Neutrophil (primary cell): ENCODE results near the gene CRYGC.

Source experiments
- H3K27ac ChIP-seq: fragments of 200-600 bp; sonication (generic); 2 replicates; pipeline ENCODE4 v1.5.1; 2016; ENCODE audit warnings: mild to moderate bottlenecking, moderate library complexity
- H3K27me3 ChIP-seq: fragments of 200-600 bp; sonication (generic); 2 replicates; pipeline ENCODE4 v1.6.0; 2016; ENCODE audit warnings: mild to moderate bottlenecking
- H3K36me3 ChIP-seq: fragments of 200-600 bp; sonication (generic); 2 replicates; pipeline ENCODE4 v1.5.1; 2017
- H3K4me1 ChIP-seq, 2 experiments: fragments of 200-600 bp in 1 of 2; sonication (generic) in 1 of 2; 1 replicate in 1 of 2; 2 replicates in 1 of 2; pipeline versions ENCODE4 v1.5.1 to v1.6.1; 2013 to 2016; ENCODE audit warnings: low read depth in 1 of 2, low read length in 1 of 2, mild to moderate bottlenecking in 1 of 2, moderate library complexity in 1 of 2; ENCODE audit not compliant: control insufficient read depth in 1 of 2, insufficient read depth in 1 of 2
- H3K4me3 ChIP-seq, 2 experiments: fragments of 200-600 bp in 1 of 2; sonication (generic) in 1 of 2; 1 replicate in 1 of 2; 2 replicates in 1 of 2; pipeline ENCODE4 v1.5.1; 2013 to 2016; ENCODE audit warnings: low read depth in 1 of 2, low read length in 1 of 2, mild to moderate bottlenecking in 1 of 2, moderate library complexity in 1 of 2
- H3K9me3 ChIP-seq: fragments of 200-600 bp; sonication (generic); 2 replicates; pipeline ENCODE4 v1.5.1; 2016
- TF ChIP-seq, protein P1 (sequence below): fragments of 200-600 bp; sonication (generic); IDR thresholded peaks from 2 replicates; pipeline ENCODE4 v1.5.1; 2016; ENCODE audit warnings: antibody characterized with exemption

CRYGC gene

GRCh38 chr2:208090420-208090819 is 39.2 kb downstream of the CRYGC start:
- no peaks in the 10 kb centered on the region for H3K27me3 ChIP-seq
- H3K4me1 ChIP-seq = no peaks in the 10 kb centered on the region
- no peak overlapping the region for H3K27ac ChIP-seq
- H3K9me3 ChIP-seq = no peaks in the 10 kb centered on the region
- TF ChIP-seq, protein P1, sequence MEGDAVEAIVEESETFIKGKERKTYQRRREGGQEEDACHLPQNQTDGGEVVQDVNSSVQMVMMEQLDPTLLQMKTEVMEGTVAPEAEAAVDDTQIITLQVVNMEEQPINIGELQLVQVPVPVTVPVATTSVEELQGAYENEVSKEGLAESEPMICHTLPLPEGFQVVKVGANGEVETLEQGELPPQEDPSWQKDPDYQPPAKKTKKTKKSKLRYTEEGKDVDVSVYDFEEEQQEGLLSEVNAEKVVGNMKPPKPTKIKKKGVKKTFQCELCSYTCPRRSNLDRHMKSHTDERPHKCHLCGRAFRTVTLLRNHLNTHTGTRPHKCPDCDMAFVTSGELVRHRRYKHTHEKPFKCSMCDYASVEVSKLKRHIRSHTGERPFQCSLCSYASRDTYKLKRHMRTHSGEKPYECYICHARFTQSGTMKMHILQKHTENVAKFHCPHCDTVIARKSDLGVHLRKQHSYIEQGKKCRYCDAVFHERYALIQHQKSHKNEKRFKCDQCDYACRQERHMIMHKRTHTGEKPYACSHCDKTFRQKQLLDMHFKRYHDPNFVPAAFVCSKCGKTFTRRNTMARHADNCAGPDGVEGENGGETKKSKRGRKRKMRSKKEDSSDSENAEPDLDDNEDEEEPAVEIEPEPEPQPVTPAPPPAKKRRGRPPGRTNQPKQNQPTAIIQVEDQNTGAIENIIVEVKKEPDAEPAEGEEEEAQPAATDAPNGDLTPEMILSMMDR = no peak
- no peak overlapping the region for H3K4me3 ChIP-seq
- H3K36me3 ChIP-seq = no peaks in the 10 kb centered on the region

DNA sequence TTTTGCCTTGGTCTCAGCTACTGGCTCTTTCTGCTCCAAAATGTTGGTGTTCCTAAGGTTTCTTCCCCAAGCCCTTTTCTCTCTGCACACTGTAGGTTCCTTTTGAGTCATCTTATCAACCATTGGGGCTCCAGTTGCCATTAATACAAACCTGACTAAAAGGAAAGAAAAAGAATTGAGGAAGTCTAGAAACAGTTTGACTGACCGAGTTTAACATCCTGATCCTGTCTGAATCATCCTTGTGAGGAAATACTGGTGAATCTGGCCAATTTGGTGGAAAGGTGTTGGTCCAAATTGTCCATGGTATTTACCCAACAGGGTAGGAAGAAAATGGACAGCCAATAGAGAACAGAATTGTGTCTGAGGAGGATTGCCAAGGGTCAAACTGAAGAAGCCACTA is 43.6 kb downstream of the CRYGC start:
- no peaks in the 10 kb centered on the region for H3K4me1 ChIP-seq
- TF ChIP-seq, protein P1 = no peak
- H3K9me3 ChIP-seq = no peaks in the 10 kb centered on the region
- no peak overlapping the region for H3K27ac ChIP-seq
- no peak overlapping the region for H3K4me3 ChIP-seq
- H3K27me3 ChIP-seq = no peaks in the 10 kb centered on the region
- no peaks in the 10 kb centered on the region for H3K36me3 ChIP-seq

DNA sequence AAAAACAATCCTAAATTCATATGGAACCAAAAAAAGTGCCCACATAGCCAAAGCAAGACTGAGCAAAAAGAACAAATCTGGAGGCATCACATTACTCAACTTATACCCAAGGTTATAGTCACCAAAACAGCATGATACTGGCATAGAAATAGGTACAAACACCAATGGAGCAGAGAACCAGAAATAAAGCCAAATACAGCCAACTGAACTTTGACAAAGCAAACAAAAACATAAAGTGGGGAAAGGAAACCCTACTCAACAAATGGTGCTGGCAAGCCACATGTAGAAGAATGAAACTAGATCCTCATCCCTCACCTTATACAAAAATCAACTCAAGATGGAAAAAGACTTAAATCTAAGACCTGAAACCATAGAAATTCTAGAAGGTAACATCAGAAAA is 45.8 kb downstream of the CRYGC start:
- TF ChIP-seq, protein P1 = no peak
- no peaks in the 10 kb centered on the region for H3K36me3 ChIP-seq
- no peaks in the 10 kb centered on the region for H3K4me1 ChIP-seq
- H3K27me3 ChIP-seq = no peaks in the 10 kb centered on the region
- H3K9me3 ChIP-seq = no peaks in the 10 kb centered on the region
- no peak overlapping the region for H3K27ac ChIP-seq
- no peak overlapping the region for H3K4me3 ChIP-seq
